NCI-H446 (cell line): ENCODE data around the gene ZFP36.

Experiments used
- DNase-seq, 2 experiments: peaks; one replicate each; lab custom pipeline; 2025; lab: John Stamatoyannopoulos, UW

Gene ZFP36

GRCh38 chr19:39384839-39385568 is 21.6 kb upstream of the ZFP36 start:
- no peak for DNase-seq

GRCh38 chr19:39385629-39386411 is 20.8 kb upstream of the ZFP36 start:
- no peak for DNase-seq

- DNase-seq: no peak
These were observed 20.1 kb upstream of the ZFP36 start for GRCh38 chr19:39386557-39386956.

- no peak for DNase-seq
These were observed 18.0 kb upstream of the ZFP36 start for GRCh38 chr19:39388657-39389056.

GRCh38 chr19:39389631-39390414 is 16.8 kb upstream of the ZFP36 start:
- no peak for DNase-seq

GRCh38 chr19:39390451-39390750 is 16.2 kb upstream of the ZFP36 start:
- DNase-seq: peak in 1 of 2 experiments; percentile 56

GRCh38 chr19:39390751-39391437 is 15.8 kb upstream of the ZFP36 start, which contains the start of the genes MED29 and PAF1:
MED29 (plus strand) TSS chr19:39391378; CDS start chr19:39391423, 45 bp downstream.
PAF1 (minus strand) TSS chr19:39391106; CDS start chr19:39390864, 242 bp downstream.
- peak; percentile 99 to 100 for DNase-seq

GRCh38 chr19:39397360-39398296 is 9.0 kb upstream of the ZFP36 start:
- peak; percentile 31 to 75 for DNase-seq

- no peak for DNase-seq
These were observed 8.3 kb upstream of the ZFP36 start for GRCh38 chr19:39398297-39398864.

- no peak for DNase-seq
These were observed 7.0 kb upstream of the ZFP36 start for GRCh38 chr19:39399668-39400050.

- no peak for DNase-seq
These were observed 6.6 kb upstream of the ZFP36 start for GRCh38 chr19:39400061-39400460.

- DNase-seq: no peak
These were observed 5.5 kb upstream of the ZFP36 start for GRCh38 chr19:39401070-39401548.

- DNase-seq: no peak
These were observed 4.9 kb upstream of the ZFP36 start for GRCh38 chr19:39401549-39402345.

GRCh38 chr19:39402346-39403300 is 4.0 kb upstream of the ZFP36 start:
- DNase-seq: peak in 1 of 2 experiments; percentile 15

- DNase-seq: no peak
These were observed 3.0 kb upstream of the ZFP36 start for GRCh38 chr19:39403331-39404312.

- DNase-seq: no peak
These were observed 1.2 kb upstream of the ZFP36 start for GRCh38 chr19:39405261-39405957.
